Neural progenitor cell (in vitro differentiated cells): Measurements from ENCODE around the gene MED31. TPM values are rescaled to one million over a fixed set of nuclear protein-coding genes. Genes with fewer than 3 reads are reported as not detected.
A peak's percentile ranks its signal among the peaks of the same experiment; 100 is the strongest.
"Not testable (repeated sequence)": the region's sequence is repeated elsewhere in the genome, so short reads cannot be mapped to it uniquely, and the experiment has no call there.

ENCODE experiments used
- DNase-seq: peaks from one replicate; pipeline ENCODE4 v3.0.0-alpha.2; 2016; ENCODE audit warnings: low spot score
- H2AFZ ChIP-seq: fragments of 200-600 bp; sonication (generic); replicated peaks from 2 replicates; pipeline ENCODE4 v1.6.1; 2016; ENCODE audit warnings: antibody characterized with exemption
- H3F3A ChIP-seq: fragments of 200-600 bp; sonication (generic); 2 replicates; pipeline ENCODE4 v1.6.1; 2016; ENCODE audit warnings: antibody characterized with exemption, low read depth
- H3K27ac ChIP-seq: fragments of 200-600 bp; sonication (generic); 2 replicates; pipeline ENCODE4 v1.5.1; 2016; ENCODE audit warnings: mild to moderate bottlenecking
- H3K27me3 ChIP-seq: fragments of 200-600 bp; sonication (generic); 2 replicates; pipeline ENCODE4 v1.6.1; 2016; ENCODE audit warnings: mild to moderate bottlenecking, moderate library complexity
- H3K36me3 ChIP-seq: fragments of 200-600 bp; sonication (generic); 2 replicates; pipeline ENCODE4 v1.5.1; 2016
- H3K4me1 ChIP-seq: fragments of 200-600 bp; sonication (generic); 2 replicates; pipeline ENCODE4 v1.6.1; 2016; ENCODE audit warnings: mixed run types
- H3K4me2 ChIP-seq: fragments of 200-600 bp; sonication (generic); 2 replicates; pipeline ENCODE4 v1.6.1; 2016
- H3K4me3 ChIP-seq: fragments of 200-600 bp; sonication (generic); 2 replicates; pipeline ENCODE4 v1.5.1; 2016
- H3K79me2 ChIP-seq: fragments of 200-600 bp; sonication (generic); 2 replicates; pipeline ENCODE4 v1.6.1; 2016; ENCODE audit warnings: low read depth
- H3K9ac ChIP-seq: fragments of 200-600 bp; sonication (generic); 2 replicates; pipeline ENCODE4 v1.6.1; 2016
- H3K9me3 ChIP-seq: fragments of 200-600 bp; sonication (generic); 2 replicates; pipeline ENCODE4 v1.5.1; 2016; ENCODE audit warnings: low read depth
- H4K20me1 ChIP-seq: fragments of 200-600 bp; sonication (generic); 2 replicates; pipeline ENCODE4 v1.6.1; 2016; ENCODE audit warnings: low read depth
- H3K27ac Mint-ChIP-seq: 3 replicates; pipeline ENCODE4 v1.8.0; 2021; ENCODE audit warnings: mixed read lengths
- H3K27me3 Mint-ChIP-seq: 2 replicates; pipeline ENCODE4 v1.8.0; 2022; ENCODE audit warnings: low read depth, mild to moderate bottlenecking, inconsistent platforms, moderate library complexity, mixed read lengths; ENCODE audit not compliant: insufficient read depth
- H3K36me3 Mint-ChIP-seq: 3 replicates; pipeline ENCODE4 v1.8.0; 2021; ENCODE audit warnings: mixed read lengths
- H3K4me1 Mint-ChIP-seq: 3 replicates; pipeline ENCODE4 v1.8.0; 2021; ENCODE audit warnings: mixed read lengths
- H3K4me3 Mint-ChIP-seq: 3 replicates; pipeline ENCODE4 v1.8.0; 2021; ENCODE audit warnings: mild to moderate bottlenecking, moderate library complexity, mixed read lengths
- H3K9me3 Mint-ChIP-seq: 3 replicates; pipeline ENCODE4 v1.8.0; 2020; ENCODE audit warnings: mixed read lengths
- EZH2 ChIP-seq: fragments of 200-600 bp; sonication (generic); IDR thresholded peaks from 2 replicates; pipeline ENCODE4 v1.6.1; 2017; ENCODE audit warnings: antibody characterized with exemption, mild to moderate bottlenecking, moderate library complexity
- EZH2phosphoT487 ChIP-seq: fragments of 200-600 bp; sonication (generic); IDR thresholded peaks from 2 replicates; pipeline ENCODE4 v1.6.1; 2017; ENCODE audit warnings: antibody characterized with exemption
- total RNA-seq: library from RNA; depleted of rRNA; stranded (reverse); fragments of >200 nt; gene quantifications from 2 replicates; pipeline ENCODE4 v1.2.3, GENCODE V29; 2015; ENCODE audit warnings: low replicate concordance
- TF ChIP-seq, protein P1 (sequence below): fragments of 200-600 bp; sonication (generic); IDR thresholded peaks from 2 replicates; pipeline ENCODE4 v1.5.1; 2017; ENCODE audit warnings: antibody characterized with exemption, mild to moderate bottlenecking

Gene MED31
- total RNA-seq, 1 donor from 2014 or later, result 35.7 TPM

GRCh38 chr17:6667516-6667915, 16.1 kb upstream of the MED31 start:
- H3K27me3 Mint-ChIP-seq, result peaks cover 8% of the 10 kb centered on the region
- H3K36me3 Mint-ChIP-seq, result no peaks in the 10 kb centered on the region
- no peaks in the 10 kb centered on the region for H3K9me3 Mint-ChIP-seq
- Histone ChIP-seq H3K4me1 (no peaks in the 10 kb centered on the region), H4K20me1 (no peaks in the 10 kb centered on the region), H3K27ac (no peak overlapping the region), H3K4me3 (no peak overlapping the region), H2AFZ (no peak overlapping the region), H3K79me2 (no peaks in the 10 kb centered on the region), H3K36me3 (no peaks in the 10 kb centered on the region), H3K27me3 (peaks cover 7% of the 10 kb centered on the region), H3K9me3 (no peaks in the 10 kb centered on the region), H3F3A (no peaks in the 10 kb centered on the region), H3K4me2 (no peak overlapping the region), H3K9ac (no peak overlapping the region)
- TF ChIP-seq, protein P1, sequence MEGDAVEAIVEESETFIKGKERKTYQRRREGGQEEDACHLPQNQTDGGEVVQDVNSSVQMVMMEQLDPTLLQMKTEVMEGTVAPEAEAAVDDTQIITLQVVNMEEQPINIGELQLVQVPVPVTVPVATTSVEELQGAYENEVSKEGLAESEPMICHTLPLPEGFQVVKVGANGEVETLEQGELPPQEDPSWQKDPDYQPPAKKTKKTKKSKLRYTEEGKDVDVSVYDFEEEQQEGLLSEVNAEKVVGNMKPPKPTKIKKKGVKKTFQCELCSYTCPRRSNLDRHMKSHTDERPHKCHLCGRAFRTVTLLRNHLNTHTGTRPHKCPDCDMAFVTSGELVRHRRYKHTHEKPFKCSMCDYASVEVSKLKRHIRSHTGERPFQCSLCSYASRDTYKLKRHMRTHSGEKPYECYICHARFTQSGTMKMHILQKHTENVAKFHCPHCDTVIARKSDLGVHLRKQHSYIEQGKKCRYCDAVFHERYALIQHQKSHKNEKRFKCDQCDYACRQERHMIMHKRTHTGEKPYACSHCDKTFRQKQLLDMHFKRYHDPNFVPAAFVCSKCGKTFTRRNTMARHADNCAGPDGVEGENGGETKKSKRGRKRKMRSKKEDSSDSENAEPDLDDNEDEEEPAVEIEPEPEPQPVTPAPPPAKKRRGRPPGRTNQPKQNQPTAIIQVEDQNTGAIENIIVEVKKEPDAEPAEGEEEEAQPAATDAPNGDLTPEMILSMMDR, result no peak
- H3K4me3 Mint-ChIP-seq, result no peak overlapping the region
- H3K4me1 Mint-ChIP-seq, result peaks cover 4% of the 10 kb centered on the region
- no peak overlapping the region for H3K27ac Mint-ChIP-seq
- no peak for DNase-seq

GRCh38 chr17:6666557-6666956, 15.2 kb upstream of the MED31 start:
- H3K36me3 Mint-ChIP-seq, result no peaks in the 10 kb centered on the region
- H3K9me3 ChIP-seq, result no peaks in the 10 kb centered on the region
- H3K27ac Mint-ChIP-seq, result no peak overlapping the region
- H2AFZ ChIP-seq, result no peak overlapping the region
- H3F3A ChIP-seq, result no peaks in the 10 kb centered on the region
- H3K4me1 Mint-ChIP-seq, result peaks cover 4% of the 10 kb centered on the region
- H3K27me3 Mint-ChIP-seq, result peaks cover 10% of the 10 kb centered on the region
- DNase-seq, result no peak
- no peaks in the 10 kb centered on the region for H3K79me2 ChIP-seq
- TF ChIP-seq, protein P1, result no peak
- no peak for TF ChIP-seq EZH2
- TF ChIP-seq EZH2phosphoT487, result no peak
- no peaks in the 10 kb centered on the region for H3K4me1 ChIP-seq
- no peaks in the 10 kb centered on the region for H4K20me1 ChIP-seq
- no peak overlapping the region for H3K4me3 Mint-ChIP-seq
- H3K9me3 Mint-ChIP-seq, result no peaks in the 10 kb centered on the region
- H3K4me2 ChIP-seq, result no peak overlapping the region
- H3K9ac ChIP-seq, result no peak overlapping the region
- H3K27me3 ChIP-seq, result peaks cover 8% of the 10 kb centered on the region
- H3K36me3 ChIP-seq, result no peaks in the 10 kb centered on the region
- no peak overlapping the region for H3K4me3 ChIP-seq
- H3K27ac ChIP-seq, result no peak overlapping the region

DNA sequence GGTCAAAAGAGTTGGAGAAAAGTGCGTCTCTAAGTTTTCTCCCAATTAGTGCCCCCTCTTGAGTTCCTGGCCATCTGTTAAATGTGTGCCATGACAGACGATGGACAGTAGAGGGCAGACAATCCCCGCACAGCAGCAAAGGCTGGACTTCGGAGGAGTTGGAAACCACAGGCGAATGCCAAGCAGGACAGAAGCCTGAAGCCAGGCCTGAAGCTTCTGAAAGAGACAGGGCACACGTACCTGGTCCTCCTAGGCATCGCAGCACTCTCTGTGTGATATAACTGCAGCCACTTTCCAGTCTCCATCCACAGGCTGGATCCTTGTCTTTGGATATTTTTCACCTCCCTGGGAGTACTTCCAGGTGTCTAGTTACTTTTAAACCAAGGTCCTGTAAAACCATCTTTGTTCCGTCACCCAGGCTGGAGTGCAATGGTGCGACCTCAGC, 14.7 kb upstream of the MED31 start:
- TF ChIP-seq, protein P1, result peak; percentile 95
- TF ChIP-seq EZH2, result no peak
- no peak for TF ChIP-seq EZH2phosphoT487
- peaks cover 14% of the 10 kb centered on the region for H3K27me3 Mint-ChIP-seq
- H3K36me3 Mint-ChIP-seq, result no peaks in the 10 kb centered on the region
- peaks cover 4% of the 10 kb centered on the region for H3K4me1 Mint-ChIP-seq
- no peak overlapping the region for H3K4me2 ChIP-seq
- H3K9me3 Mint-ChIP-seq, result no peaks in the 10 kb centered on the region
- H3K36me3 ChIP-seq, result no peaks in the 10 kb centered on the region
- H3K27ac ChIP-seq, result no peak overlapping the region
- H2AFZ ChIP-seq, result no peak overlapping the region
- no peak overlapping the region for H3K9ac ChIP-seq
- DNase-seq, result peak; percentile 86
- no peaks in the 10 kb centered on the region for H3K79me2 ChIP-seq
- H3K27me3 ChIP-seq, result peaks cover 12% of the 10 kb centered on the region
- H3K9me3 ChIP-seq, result no peaks in the 10 kb centered on the region
- no peak overlapping the region for H3K4me3 Mint-ChIP-seq
- no peak overlapping the region for H3K27ac Mint-ChIP-seq
- H3F3A ChIP-seq, result no peaks in the 10 kb centered on the region
- no peaks in the 10 kb centered on the region for H4K20me1 ChIP-seq
- no peaks in the 10 kb centered on the region for H3K4me1 ChIP-seq
- no peak overlapping the region for H3K4me3 ChIP-seq

- H3K4me3 ChIP-seq, H3K36me3 ChIP-seq, H4K20me1 ChIP-seq, H3K9ac ChIP-seq, H3K4me2 ChIP-seq, H3K4me1 ChIP-seq, H2AFZ ChIP-seq, H3K4me1 Mint-ChIP-seq, H3K9me3 Mint-ChIP-seq, DNase-seq, H3K9me3 ChIP-seq, H3K4me3 Mint-ChIP-seq, H3K27ac Mint-ChIP-seq, H3K27ac ChIP-seq, H3K79me2 ChIP-seq, H3F3A ChIP-seq, H3K36me3 Mint-ChIP-seq: not testable (repeated sequence)
- H3K27me3 Mint-ChIP-seq, result peaks cover 27% of the 10 kb centered on the region
- H3K27me3 ChIP-seq, result peaks cover 34% of the 10 kb centered on the region
Observed at GRCh38 chr17:6663200-6663599, 11.8 kb upstream of the MED31 start.
